HepG2 (cell line): ENCODE data around the gene NFATC3. TPM values are rescaled to one million over a fixed set of nuclear protein-coding genes. Genes with fewer than 3 reads are reported as not detected.
A peak's percentile ranks its signal among the peaks of the same experiment; 100 is the strongest.

ENCODE experiments used
- CREM ChIP-seq, 2 experiments: sonication (generic) in 1 of 2; formaldehyde crosslinking in 1 of 2; IDR thresholded peaks; 2 replicates each; pipeline versions ENCODE4 v1.4.0 to v1.6.1; 2016 to 2020; ENCODE audit warnings: antibody characterized with exemption in 1 of 2, mild to moderate bottlenecking in 1 of 2, missing genetic modification reagents in 1 of 2
- DMAP1 ChIP-seq: IDR thresholded peaks from 2 replicates; pipeline ENCODE4 v1.6.1; 2016
- ELF4 ChIP-seq: sonication (generic); formaldehyde crosslinking; IDR thresholded peaks from 2 replicates; pipeline ENCODE4 v1.5.0; 2020; ENCODE audit warnings: missing genetic modification reagents, mild to moderate bottlenecking, moderate library complexity, borderline replicate concordance
- MAFK ChIP-seq, 2 experiments: IDR thresholded peaks in 1 of 2; conservative IDR thresholded peaks in 1 of 2; 2 replicates each; pipeline ENCODE4 v1.6.1; 2011; ENCODE audit warnings: improper control_type of control experiment in 2 of 2, low read length in 2 of 2
- MEIS1 ChIP-seq: sonication (generic); formaldehyde crosslinking; IDR thresholded peaks from 2 replicates; pipeline ENCODE4 v1.9.0; 2021; ENCODE audit warnings: mild to moderate bottlenecking, missing genetic modification reagents, moderate library complexity, borderline replicate concordance
- MXI1 ChIP-seq: IDR thresholded peaks from 3 replicates; pipeline ENCODE4 v1.6.1; 2012; ENCODE audit warnings: low read depth, low read length, inconsistent platforms, borderline replicate concordance
- NCOA2 ChIP-seq: sonication (generic); formaldehyde crosslinking; IDR thresholded peaks from 2 replicates; pipeline ENCODE4 v1.8.0; 2022; ENCODE audit warnings: inconsistent platforms
- NFE2L2 ChIP-seq: fragments of 150-350 bp; IDR thresholded peaks from 2 replicates; pipeline ENCODE4 v1.6.1; 2014; ENCODE audit warnings: low read length
- NFIC ChIP-seq: IDR thresholded peaks from 2 replicates; pipeline ENCODE4 v1.6.1; 2012; ENCODE audit warnings: mild to moderate bottlenecking, low read length, inconsistent platforms
- RFX5 ChIP-seq: IDR thresholded peaks from 2 replicates; pipeline ENCODE4 v1.6.1; 2011; ENCODE audit warnings: low read depth, low read length, improper control_type of control experiment
- SCMH1 ChIP-seq: sonication (generic); formaldehyde crosslinking; IDR thresholded peaks from 2 replicates; pipeline ENCODE4 v1.9.0; 2021; ENCODE audit warnings: missing genetic modification reagents, mild to moderate bottlenecking, borderline replicate concordance
- SMAD9 ChIP-seq: sonication (generic); formaldehyde crosslinking; IDR thresholded peaks from 2 replicates; pipeline ENCODE4 v1.5.1; 2020; ENCODE audit warnings: mild to moderate bottlenecking, missing genetic modification reagents
- SRY ChIP-seq: sonication (generic); formaldehyde crosslinking; IDR thresholded peaks from 2 replicates; pipeline ENCODE4 v1.8.0; 2022; ENCODE audit warnings: mild to moderate bottlenecking, missing genetic modification reagents
- TCF12 ChIP-seq, 2 experiments: fragments of 450-650 bp in 1 of 2; sonication (generic) in 1 of 2; formaldehyde crosslinking in 1 of 2; IDR thresholded peaks; 2 replicates each; pipeline versions ENCODE4 v1.6.1 to v1.8.0; 2017 to 2022; ENCODE audit warnings: antibody characterized with exemption in 1 of 2, mild to moderate bottlenecking in 1 of 2, missing genetic modification reagents in 1 of 2, moderate library complexity in 1 of 2
- ZNF143 ChIP-seq: sonication (generic); formaldehyde crosslinking; IDR thresholded peaks from 2 replicates; pipeline ENCODE4 v1.4.0; 2020; ENCODE audit warnings: missing genetic modification reagents
- ZNF24 ChIP-seq: fragments of 450-650 bp; IDR thresholded peaks from 2 replicates; pipeline ENCODE4 v1.6.1; 2017; ENCODE audit warnings: antibody characterized with exemption, mild to moderate bottlenecking
- ZNF570 ChIP-seq: sonication (generic); formaldehyde crosslinking; IDR thresholded peaks from 2 replicates; pipeline ENCODE4 v1.4.0; 2020; ENCODE audit warnings: mild to moderate bottlenecking, missing genetic modification reagents, borderline replicate concordance
- ZSCAN25 ChIP-seq: sonication (generic); formaldehyde crosslinking; IDR thresholded peaks from 2 replicates; pipeline ENCODE4 v1.8.0; 2022; ENCODE audit warnings: mild to moderate bottlenecking, missing genetic modification reagents
- polyA plus RNA-seq, 8 experiments: library from polyadenylated mRNA; depleted of rRNA in 3 of 8; stranded (reverse) in 7 of 8; unstranded in 1 of 8; fragments of >200 nt; fragmentation: Illumina TruSeq in 4 of 8; extraction: Trizol in 4 of 8; gene quantifications; 2 replicates each; pipeline versions ENCODE4 v1.2.1 to v1.2.3, GENCODE V29; 2011 to 2016; ENCODE audit warnings: low read depth in 4 of 8, missing spikeins in 1 of 8, mixed read lengths in 1 of 8; ENCODE audit not compliant: insufficient read depth in 1 of 8
- total RNA-seq, 5 experiments: library from RNA; depleted of rRNA; stranded (reverse); fragments of >200 nt; fragmentation: Illumina TruSeq; extraction: Trizol; gene quantifications; 2 replicates each; pipeline ENCODE4 v1.2.3, GENCODE V29; 2016; ENCODE audit warnings: low read depth in 1 of 5
- TF ChIP-seq, protein P1 (sequence below): sonication (generic); formaldehyde crosslinking; IDR thresholded peaks from 2 replicates; pipeline ENCODE4; 2020; ENCODE audit warnings: missing genetic modification reagents, mild to moderate bottlenecking, borderline replicate concordance
- TF ChIP-seq, protein P2 (sequence below): sonication (generic); formaldehyde crosslinking; IDR thresholded peaks from 2 replicates; pipeline ENCODE4 v1.4.0; 2020; ENCODE audit warnings: missing genetic modification reagents
- TF ChIP-seq, protein P3 (sequence below): sonication (generic); formaldehyde crosslinking; IDR thresholded peaks from 2 replicates; pipeline ENCODE4 v1.5.0; 2020; ENCODE audit warnings: missing genetic modification reagents

The NFATC3 gene
- total and polyA plus RNA-seq, 2 of the 13 experiments (the other 11 are each of a cell fraction or from before 2014, with no cell fraction given): 52.6 to 62.7 TPM

DNA sequence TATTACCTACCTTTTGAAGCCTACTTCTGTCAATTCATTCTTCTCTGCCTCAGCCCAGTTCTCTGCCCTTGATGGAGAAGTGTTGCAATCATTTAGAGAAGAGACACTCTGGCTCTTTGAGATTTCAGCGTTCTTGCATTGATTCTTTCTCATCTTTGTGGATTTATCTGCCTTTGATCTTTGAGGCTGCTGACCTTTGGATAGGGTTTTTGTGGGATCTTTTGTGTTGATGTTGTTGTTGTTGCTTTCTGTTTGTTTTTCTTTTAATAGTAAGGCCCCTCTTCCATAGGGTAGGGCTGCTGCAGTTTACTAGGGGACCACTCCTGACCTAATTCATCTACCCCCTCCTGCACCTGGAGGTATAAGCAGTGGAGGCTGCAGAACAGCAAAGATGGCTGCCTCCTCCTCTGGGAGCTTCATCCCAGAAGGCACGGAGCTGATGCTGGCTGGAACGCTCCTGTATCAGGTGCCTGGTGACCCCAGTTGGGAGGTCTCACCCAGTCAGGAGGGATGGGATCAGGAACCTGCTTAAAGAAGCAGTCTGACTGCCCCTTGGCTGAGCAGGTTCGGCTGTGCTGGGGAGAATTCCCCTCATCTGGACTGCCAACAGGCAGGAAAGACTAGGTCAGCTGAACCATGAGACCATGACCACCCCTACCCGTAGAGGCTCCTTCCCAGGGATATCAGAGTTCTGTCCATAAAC is 28.0 kb downstream of the NFATC3 start (continued):
- TF ChIP-seq, protein P1, sequence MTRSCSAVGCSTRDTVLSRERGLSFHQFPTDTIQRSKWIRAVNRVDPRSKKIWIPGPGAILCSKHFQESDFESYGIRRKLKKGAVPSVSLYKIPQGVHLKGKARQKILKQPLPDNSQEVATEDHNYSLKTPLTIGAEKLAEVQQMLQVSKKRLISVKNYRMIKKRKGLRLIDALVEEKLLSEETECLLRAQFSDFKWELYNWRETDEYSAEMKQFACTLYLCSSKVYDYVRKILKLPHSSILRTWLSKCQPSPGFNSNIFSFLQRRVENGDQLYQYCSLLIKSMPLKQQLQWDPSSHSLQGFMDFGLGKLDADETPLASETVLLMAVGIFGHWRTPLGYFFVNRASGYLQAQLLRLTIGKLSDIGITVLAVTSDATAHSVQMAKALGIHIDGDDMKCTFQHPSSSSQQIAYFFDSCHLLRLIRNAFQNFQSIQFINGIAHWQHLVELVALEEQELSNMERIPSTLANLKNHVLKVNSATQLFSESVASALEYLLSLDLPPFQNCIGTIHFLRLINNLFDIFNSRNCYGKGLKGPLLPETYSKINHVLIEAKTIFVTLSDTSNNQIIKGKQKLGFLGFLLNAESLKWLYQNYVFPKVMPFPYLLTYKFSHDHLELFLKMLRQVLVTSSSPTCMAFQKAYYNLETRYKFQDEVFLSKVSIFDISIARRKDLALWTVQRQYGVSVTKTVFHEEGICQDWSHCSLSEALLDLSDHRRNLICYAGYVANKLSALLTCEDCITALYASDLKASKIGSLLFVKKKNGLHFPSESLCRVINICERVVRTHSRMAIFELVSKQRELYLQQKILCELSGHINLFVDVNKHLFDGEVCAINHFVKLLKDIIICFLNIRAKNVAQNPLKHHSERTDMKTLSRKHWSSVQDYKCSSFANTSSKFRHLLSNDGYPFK: no peak; the same call in 1 of the 2 replicates
- TF ChIP-seq TCF12 (IDR thresholded peaks at IDR 0.05): no peak
- TF ChIP-seq TCF12 (CRISPR knock-in tag; IDR thresholded peaks at IDR 0.05): 0 out of 2 replicates have a peak, but pooled peaks have one; percentile 56
- TF ChIP-seq MEIS1 (CRISPR knock-in tag): peak; percentile 28; the same call in 1 of the 2 replicates
- TF ChIP-seq ELF4 (CRISPR knock-in tag): no peak
- peak; percentile 93 for TF ChIP-seq CREM (IDR thresholded peaks at IDR 0.05)
- no peak for TF ChIP-seq CREM (CRISPR knock-in tag; IDR thresholded peaks at IDR 0.05)
- TF ChIP-seq ZNF24: peak; percentile 36; the same call in 1 of the 2 replicates
- TF ChIP-seq NFIC: peak; percentile 90
- TF ChIP-seq ZSCAN25 (CRISPR knock-in tag): peak; percentile 62; the same call in 1 of the 2 replicates
- TF ChIP-seq, protein P2, sequence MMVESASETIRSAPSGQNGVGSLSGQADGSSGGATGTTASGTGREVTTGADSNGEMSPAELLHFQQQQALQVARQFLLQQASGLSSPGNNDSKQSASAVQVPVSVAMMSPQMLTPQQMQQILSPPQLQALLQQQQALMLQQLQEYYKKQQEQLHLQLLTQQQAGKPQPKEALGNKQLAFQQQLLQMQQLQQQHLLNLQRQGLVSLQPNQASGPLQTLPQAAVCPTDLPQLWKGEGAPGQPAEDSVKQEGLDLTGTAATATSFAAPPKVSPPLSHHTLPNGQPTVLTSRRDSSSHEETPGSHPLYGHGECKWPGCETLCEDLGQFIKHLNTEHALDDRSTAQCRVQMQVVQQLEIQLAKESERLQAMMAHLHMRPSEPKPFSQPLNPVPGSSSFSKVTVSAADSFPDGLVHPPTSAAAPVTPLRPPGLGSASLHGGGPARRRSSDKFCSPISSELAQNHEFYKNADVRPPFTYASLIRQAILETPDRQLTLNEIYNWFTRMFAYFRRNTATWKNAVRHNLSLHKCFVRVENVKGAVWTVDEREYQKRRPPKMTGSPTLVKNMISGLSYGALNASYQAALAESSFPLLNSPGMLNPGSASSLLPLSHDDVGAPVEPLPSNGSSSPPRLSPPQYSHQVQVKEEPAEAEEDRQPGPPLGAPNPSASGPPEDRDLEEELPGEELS (CRISPR knock-in tag): peak; percentile 100
- TF ChIP-seq SRY (CRISPR knock-in tag): no peak
- peak; percentile 98 for TF ChIP-seq NCOA2 (CRISPR knock-in tag)
- TF ChIP-seq DMAP1: peak; percentile 47; the same call in 1 of the 2 replicates
- no peak for TF ChIP-seq NFE2L2
- TF ChIP-seq MXI1: peak; percentile 55; the same call in 1 of the 3 replicates
- TF ChIP-seq MAFK (conservative IDR thresholded peaks at IDR 0.05 in 1 of 2, IDR thresholded peaks at IDR 0.05 in 1 of 2; ENCODE audit: low read length in 2 of 2): no peak
- no peak for TF ChIP-seq RFX5
- no peak for TF ChIP-seq SCMH1 (CRISPR knock-in tag)
- no peak for TF ChIP-seq SMAD9 (CRISPR knock-in tag)
- no peak for TF ChIP-seq ZNF143
- TF ChIP-seq, protein P3, sequence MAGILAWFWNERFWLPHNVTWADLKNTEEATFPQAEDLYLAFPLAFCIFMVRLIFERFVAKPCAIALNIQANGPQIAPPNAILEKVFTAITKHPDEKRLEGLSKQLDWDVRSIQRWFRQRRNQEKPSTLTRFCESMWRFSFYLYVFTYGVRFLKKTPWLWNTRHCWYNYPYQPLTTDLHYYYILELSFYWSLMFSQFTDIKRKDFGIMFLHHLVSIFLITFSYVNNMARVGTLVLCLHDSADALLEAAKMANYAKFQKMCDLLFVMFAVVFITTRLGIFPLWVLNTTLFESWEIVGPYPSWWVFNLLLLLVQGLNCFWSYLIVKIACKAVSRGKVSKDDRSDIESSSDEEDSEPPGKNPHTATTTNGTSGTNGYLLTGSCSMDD (CRISPR knock-in tag): no peak
- TF ChIP-seq ZNF570 (CRISPR knock-in tag): no peak
